Brain microvascular endothelial cell (primary cell): ENCODE measurements around the gene FBXL17.

ENCODE experiments used
- DNase-seq: peaks from one replicate; pipeline ENCODE4 v3.0.0-alpha.2; 2020
- H3K27ac ChIP-seq: fragments of 250-450 bp; sonication (Bioruptor Pico); 2 replicates; pipeline ENCODE4 v1.5.1; 2020; ENCODE audit warnings: mild to moderate bottlenecking, moderate library complexity
- H3K27me3 ChIP-seq: fragments of 250-450 bp; sonication (Bioruptor Pico); replicated peaks from 2 replicates; pipeline ENCODE4 v1.5.1; 2020; ENCODE audit warnings: mild to moderate bottlenecking
- H3K36me3 ChIP-seq: fragments of 250-450 bp; sonication (Bioruptor Pico); replicated peaks from 2 replicates; pipeline ENCODE4 v1.5.1; 2020; ENCODE audit warnings: mild to moderate bottlenecking
- H3K4me3 ChIP-seq: 2 replicates; pipeline ENCODE4 v1.5.1; 2011; ENCODE audit warnings: low read depth, mild to moderate bottlenecking, control low read depth, low read length, moderate library complexity
- in situ Hi-C: cut with HindIII; loops from 2 replicates; pipeline ENCODE4 v1.10.0; 2017; ENCODE audit warnings: low sequenced_read_pairs, low pct_ligation_motif_present
- TF ChIP-seq, protein P1 (sequence below): IDR thresholded peaks from 2 replicates; pipeline ENCODE4 v1.5.1; 2011; ENCODE audit warnings: low read depth, mild to moderate bottlenecking, moderate library complexity, low read length, control low read depth, inconsistent platforms; ENCODE audit errors: missing control alignments

FBXL17 gene

DNA sequence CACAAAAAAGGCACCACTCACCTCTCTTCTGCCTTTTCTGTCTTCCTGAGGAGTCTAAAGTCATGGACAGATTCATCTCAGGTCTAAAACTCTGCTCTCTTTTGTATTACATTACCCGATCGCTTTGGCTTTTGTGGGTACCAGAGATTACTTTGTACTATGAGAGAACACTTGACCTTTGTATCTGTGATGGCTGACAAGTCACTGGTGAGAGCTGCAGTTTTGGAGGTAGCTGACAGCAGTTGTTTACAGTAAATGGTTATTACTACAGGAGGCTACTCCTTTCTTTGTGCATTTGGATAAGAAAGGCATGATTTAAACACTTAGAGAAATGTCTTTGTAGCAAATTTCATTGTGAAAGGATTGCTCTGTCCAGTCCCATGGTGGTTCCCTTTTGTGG lies 307.3 kb downstream of the FBXL17 start:
- in situ Hi-C loops = no loop called here
- Histone ChIP-seq H3K27ac (no peak overlapping the region), H3K4me3 (no peak overlapping the region), H3K36me3 (no peaks in the 10 kb centered on the region), H3K27me3 (no peaks in the 10 kb centered on the region)
- DNase-seq = no peak
- TF ChIP-seq, protein P1, sequence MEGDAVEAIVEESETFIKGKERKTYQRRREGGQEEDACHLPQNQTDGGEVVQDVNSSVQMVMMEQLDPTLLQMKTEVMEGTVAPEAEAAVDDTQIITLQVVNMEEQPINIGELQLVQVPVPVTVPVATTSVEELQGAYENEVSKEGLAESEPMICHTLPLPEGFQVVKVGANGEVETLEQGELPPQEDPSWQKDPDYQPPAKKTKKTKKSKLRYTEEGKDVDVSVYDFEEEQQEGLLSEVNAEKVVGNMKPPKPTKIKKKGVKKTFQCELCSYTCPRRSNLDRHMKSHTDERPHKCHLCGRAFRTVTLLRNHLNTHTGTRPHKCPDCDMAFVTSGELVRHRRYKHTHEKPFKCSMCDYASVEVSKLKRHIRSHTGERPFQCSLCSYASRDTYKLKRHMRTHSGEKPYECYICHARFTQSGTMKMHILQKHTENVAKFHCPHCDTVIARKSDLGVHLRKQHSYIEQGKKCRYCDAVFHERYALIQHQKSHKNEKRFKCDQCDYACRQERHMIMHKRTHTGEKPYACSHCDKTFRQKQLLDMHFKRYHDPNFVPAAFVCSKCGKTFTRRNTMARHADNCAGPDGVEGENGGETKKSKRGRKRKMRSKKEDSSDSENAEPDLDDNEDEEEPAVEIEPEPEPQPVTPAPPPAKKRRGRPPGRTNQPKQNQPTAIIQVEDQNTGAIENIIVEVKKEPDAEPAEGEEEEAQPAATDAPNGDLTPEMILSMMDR = no peak

DNA sequence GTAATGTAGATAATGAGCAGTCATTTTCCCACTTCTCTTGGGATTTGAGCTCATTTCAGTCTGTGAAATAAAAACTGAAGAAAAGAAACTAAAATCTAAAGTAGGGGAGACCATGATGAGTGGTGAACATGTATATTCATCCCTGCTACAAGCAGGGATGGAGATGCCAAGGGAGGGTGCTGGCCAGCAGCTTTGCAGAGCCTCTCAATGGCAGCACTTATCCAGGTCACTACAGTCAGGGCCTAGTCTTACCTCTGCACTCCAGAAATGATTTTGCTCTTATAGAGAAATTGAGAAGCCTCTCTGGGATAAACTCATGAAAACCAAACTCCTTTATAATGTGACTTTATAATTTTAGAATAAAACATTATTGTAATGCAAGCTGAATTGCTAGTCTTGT lies 317.6 kb downstream of the FBXL17 start:
- Histone ChIP-seq H3K27ac (no peak overlapping the region), H3K4me3 (no peak overlapping the region), H3K36me3 (no peaks in the 10 kb centered on the region), H3K27me3 (no peaks in the 10 kb centered on the region)
- TF ChIP-seq, protein P1 = no peak
- no peak for DNase-seq
- in situ Hi-C loops = no loop called here

DNA sequence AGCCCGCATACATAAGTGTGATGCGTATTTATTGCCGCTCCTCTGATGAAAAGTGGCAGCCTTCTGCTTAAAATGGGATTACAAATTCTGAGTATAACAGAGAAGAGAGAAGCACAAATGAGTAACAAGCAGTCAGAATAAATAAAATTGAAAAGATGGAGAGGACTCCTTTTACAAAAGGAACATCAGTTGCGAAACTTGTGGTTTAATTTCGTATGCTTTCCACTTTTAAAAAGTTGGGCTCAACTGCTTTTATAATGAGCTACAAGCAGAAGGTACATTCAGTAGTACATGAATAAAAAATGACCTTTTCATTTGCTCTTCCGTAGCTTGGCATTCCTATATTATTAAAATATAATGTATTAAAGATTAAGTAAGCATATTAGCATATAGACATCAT lies 320.0 kb downstream of the FBXL17 start:
- Histone ChIP-seq H3K27me3 (no peaks in the 10 kb centered on the region), H3K4me3 (no peak overlapping the region), H3K27ac (no peak overlapping the region), H3K36me3 (no peaks in the 10 kb centered on the region)
- DNase-seq = no peak
- in situ Hi-C loops = no loop called here
- TF ChIP-seq, protein P1 = no peak

DNA sequence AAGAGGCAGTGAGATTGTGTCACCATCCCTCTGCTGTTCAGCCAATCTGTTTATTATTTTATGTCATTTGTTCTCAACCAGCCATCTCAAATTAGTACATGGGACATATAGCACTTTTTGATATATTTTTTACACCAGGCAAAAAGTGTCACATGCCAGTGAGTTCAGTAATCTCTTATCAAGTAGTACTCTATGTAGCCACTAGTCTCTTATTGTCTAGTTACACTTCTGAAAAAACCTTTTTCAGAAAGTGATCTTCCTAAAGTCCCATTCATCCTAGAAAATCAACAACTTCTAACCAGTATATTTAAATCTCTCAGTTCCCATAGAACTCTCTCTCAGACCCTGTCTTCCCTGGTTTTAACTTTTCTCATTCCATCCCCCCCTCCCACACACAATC lies 321.6 kb downstream of the FBXL17 start:
- Histone ChIP-seq H3K36me3 (no peaks in the 10 kb centered on the region), H3K27ac (no peak overlapping the region), H3K27me3 (no peaks in the 10 kb centered on the region), H3K4me3 (no peak overlapping the region)
- in situ Hi-C loops = no loop called here
- TF ChIP-seq, protein P1 = no peak
- DNase-seq = no peak

DNA sequence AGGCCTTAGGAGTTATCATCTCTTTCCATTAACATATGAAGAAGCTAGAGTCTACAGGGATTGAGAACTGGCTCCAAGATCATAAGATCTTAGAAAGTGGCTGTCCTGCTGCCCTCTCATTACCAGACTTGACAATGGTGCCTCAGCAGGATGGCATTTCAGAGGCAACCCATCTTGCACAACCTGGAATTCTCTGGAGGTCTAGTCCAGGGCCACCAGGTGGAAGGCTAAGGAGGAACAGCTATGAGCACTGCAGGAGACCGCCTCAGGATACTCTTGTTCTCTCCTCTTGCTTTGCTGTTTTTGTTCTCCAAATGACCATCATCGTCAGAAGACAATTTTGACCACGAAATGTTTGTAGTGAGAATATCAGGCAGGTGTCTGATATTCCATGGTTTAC lies 322.6 kb downstream of the FBXL17 start:
- Histone ChIP-seq H3K27ac (no peak overlapping the region), H3K36me3 (no peaks in the 10 kb centered on the region), H3K4me3 (no peak overlapping the region), H3K27me3 (no peaks in the 10 kb centered on the region)
- no peak for DNase-seq
- in situ Hi-C loops = no loop called here
- TF ChIP-seq, protein P1 = no peak

DNA sequence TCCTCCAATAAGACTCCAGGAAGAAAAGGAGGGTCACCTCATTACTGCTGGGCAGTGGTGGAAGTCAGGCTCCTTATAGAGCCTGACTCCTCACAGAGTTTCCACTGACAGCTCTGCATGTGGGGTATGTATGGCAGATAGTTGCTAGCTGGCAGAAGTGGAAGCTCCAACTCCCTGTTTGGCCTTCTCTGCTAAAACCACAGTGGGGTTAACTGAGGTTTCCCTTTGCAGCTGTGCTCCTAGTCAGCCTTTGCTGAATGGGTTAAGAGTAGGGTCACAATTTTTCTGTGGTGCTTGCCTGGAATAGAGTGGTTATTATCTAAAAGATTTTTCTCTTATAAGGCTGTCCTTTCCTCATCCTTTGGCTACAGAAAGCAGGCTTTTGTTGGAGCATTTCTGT lies 327.5 kb downstream of the FBXL17 start:
- Histone ChIP-seq H3K36me3 (no peaks in the 10 kb centered on the region), H3K4me3 (no peak overlapping the region), H3K27ac (no peak overlapping the region), H3K27me3 (no peaks in the 10 kb centered on the region)
- in situ Hi-C loops = no loop called here
- TF ChIP-seq, protein P1 = no peak
- DNase-seq = no peak
